Measurements from ENCODE around the gene KIAA1958. TPM values are rescaled to one million over a fixed set of nuclear protein-coding genes. Genes with fewer than 3 reads are reported as not detected.

The KIAA1958 gene
- total RNA-seq, 1 donor from 2014 or later, result 0.79 TPM

DNA sequence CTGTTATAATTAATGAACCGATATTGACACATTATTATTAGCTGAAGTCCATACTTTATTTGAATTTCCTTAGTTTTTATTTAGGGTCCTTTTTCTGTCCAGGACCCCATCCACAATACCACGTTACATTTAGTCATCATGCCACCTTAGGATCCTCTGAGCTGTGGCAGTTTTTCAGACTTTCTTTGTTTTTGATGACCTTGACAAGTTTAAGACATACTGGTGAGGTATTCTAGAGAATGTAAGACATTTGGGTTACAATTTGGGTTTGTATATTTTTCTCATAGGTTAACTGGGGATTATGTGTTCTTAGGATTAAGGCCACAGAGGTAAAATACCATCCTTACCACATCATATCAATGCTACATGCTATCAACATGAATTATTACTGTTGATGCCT, 42.7 kb downstream of the KIAA1958 start:
- DNase-seq (ENCODE audit: low read depth, low spot score), result no peak

DNA sequence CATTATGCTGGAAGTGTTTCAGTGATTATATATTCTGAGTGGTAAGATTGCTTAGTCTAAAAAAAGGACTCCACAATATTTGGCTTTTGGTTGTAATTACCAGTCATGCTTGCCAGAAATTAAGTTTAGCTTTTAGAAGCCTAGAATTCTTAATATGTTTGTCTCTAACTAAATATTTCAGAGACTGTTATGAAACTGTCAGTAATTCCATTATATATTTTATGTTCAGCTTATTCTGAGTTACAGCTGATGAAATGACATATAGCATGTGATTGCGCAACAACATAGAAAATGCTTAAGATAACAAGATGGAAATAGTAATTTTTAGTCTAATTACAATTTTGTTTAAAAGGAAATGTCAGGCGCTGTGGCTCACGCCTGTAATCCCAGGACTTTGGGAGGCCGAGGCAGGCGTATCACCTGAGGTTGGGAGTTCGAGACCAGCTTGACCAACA, 44.2 kb downstream of the KIAA1958 start:
- DNase-seq (ENCODE audit: low read depth, low spot score), result no peak

GRCh38 chr9:112531666-112532282, 45.1 kb downstream of the KIAA1958 start:
- no peak for DNase-seq (ENCODE audit: low read depth, low spot score)

- DNase-seq (ENCODE audit: low read depth, low spot score), result no peak
Measured at GRCh38 chr9:112532427-112532826, 45.8 kb downstream of the KIAA1958 start.

- DNase-seq (ENCODE audit: low read depth, low spot score), result no peak
Measured at GRCh38 chr9:112533660-112534059, 47.0 kb downstream of the KIAA1958 start.

DNA sequence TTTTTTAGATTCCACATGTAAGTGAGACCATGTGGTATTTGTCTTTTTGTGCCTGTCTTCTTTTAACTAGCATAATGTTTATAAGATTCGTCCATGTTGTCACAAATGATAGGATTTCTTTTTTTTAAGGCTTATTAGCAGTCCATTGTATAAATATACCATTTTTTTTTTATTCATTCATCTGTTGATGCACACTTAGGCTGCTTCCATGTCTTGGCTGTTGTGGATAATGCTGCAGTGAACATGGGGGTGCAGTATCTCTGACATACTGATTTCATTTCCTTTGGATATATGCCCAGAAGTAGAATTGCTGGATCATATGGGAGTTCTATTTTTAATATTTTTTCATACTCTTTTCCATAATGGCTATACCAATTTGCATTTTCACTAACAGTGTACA, 48.7 kb downstream of the KIAA1958 start:
- no peak for DNase-seq (ENCODE audit: low read depth, low spot score)

DNA sequence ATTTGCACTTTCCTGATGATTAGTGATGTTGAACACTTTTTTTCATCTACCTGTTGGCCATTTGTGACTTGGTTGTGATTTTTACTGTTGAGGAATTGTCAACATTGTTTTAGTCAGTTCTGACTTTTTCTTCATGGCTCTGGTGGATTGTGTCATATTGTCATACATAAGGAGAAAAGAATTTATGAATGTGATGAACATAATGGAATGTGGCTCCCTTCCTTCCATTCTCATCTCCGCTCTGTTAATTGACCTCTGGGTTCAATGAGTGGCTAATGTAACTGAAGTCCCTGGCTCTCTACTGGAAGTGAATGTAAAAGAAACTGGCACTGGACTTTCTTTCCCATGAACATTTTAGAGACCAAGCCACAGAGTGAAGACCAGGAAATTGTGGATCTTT, 49.2 kb downstream of the KIAA1958 start:
- DNase-seq (ENCODE audit: low read depth, low spot score), result peak; percentile 45

DNA sequence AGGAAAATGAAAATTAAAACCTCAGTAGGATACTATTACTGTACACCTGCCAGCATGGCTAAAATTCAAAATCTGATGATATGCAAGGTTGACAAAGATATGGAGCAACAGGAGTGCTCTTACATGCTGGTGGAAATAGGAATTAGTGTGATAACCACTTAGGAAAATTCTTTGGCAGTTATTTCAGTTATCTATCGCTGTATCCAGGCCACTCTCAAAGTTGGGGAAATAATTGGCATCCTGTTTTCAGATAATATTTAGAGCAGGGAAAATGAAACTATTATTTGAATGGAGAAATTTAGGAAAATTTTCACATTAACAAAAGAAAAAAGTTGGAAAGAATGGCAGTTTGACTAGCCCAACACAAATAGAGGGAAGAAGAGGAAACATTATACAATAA, 50.9 kb downstream of the KIAA1958 start:
- no peak for DNase-seq (ENCODE audit: low read depth, low spot score)

DNA sequence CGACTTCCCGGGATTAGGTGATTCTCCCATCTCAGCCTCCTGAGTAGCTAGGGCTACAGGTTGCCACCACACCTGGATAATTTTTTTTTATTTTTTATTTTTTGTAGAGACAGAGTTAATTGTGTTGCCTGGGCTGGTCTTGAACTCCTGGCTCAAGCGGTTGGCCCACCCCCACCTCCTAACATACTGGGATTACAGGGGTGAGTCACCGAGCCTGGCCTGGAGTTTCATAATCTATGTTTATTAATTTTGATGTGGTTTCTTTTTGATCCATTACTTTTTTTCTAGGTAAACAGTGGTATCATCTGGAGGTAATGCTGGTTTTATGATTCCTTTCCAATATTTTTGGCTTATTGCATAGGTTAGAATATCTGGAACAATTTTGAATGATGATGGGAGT, 54.2 kb downstream of the KIAA1958 start:
- no peak for DNase-seq (ENCODE audit: low read depth, low spot score)

DNA sequence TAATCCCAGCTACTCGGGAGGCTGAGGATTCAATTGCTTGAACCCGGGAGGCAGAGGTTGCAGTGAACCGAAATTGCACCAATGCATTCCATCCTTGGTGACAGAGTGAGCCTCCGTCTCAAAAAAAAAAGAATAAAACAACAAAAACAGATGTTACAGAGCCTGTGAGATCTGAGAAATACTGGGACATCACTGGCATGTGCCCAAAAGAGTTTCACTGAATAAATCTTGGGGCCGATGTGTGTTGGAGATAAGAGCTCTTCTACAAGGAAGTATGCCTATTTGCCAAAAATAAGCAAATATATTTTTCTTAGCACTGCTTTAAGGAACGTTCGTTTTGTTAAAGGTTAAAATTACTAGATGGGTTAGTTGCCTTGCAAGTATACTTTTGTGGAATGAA, 55.1 kb downstream of the KIAA1958 start:
- DNase-seq (ENCODE audit: low read depth, low spot score), result no peak

- no peak for DNase-seq (ENCODE audit: low read depth, low spot score)
Measured at GRCh38 chr9:112542593-112543292, 56.1 kb downstream of the KIAA1958 start.

DNA sequence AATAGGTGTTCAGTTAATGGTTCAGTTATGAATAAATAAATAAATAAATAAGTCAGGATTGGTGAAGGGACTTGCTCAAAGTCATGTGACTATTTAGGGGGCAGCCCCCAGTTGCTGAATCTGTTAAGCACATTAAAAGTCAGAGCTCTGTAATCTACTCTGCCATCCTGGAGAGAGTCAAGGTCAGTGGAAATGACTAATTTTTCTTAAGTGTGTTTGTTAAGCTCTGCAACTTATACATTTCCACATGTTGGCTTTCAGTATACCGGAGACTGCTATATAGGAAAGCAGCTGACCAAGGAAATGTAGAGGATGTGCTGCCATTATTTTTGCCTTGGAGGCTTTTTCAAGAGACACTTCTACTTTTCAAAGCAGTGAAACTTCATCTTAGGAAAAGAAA, 57.9 kb downstream of the KIAA1958 start:
- no peak for DNase-seq (ENCODE audit: low read depth, low spot score)

DNA sequence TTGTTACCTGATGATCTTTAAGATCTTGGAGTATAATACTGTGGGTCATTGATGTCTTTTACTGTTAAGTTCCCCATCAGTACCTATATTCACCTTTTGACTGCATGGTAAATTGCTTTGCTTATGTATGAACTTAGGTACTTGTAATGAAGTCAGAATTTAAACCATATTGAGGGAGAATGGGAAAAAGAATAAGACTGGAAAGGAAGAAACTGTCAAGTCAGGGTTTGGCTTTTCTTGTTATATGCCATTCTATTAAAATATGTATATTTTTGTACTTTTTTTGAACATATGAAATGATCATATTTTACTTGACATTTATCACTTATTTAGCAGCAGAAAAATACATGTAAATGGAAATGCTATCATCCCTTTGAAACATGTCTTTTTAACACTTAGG, 58.6 kb downstream of the KIAA1958 start:
- DNase-seq (ENCODE audit: low read depth, low spot score), result no peak

GRCh38 chr9:112546149-112547012, 59.8 kb downstream of the KIAA1958 start:
- DNase-seq (ENCODE audit: low read depth, low spot score), result no peak

GRCh38 chr9:112548051-112548440, 61.4 kb downstream of the KIAA1958 start:
- DNase-seq (ENCODE audit: low read depth, low spot score), result no peak

- DNase-seq (ENCODE audit: low read depth, low spot score), result no peak
Measured at GRCh38 chr9:112548836-112549595, 62.4 kb downstream of the KIAA1958 start.

- DNase-seq (ENCODE audit: low read depth, low spot score), result no peak
Measured at GRCh38 chr9:112550531-112550930, 63.9 kb downstream of the KIAA1958 start.

- no peak for DNase-seq (ENCODE audit: low read depth, low spot score)
Measured at GRCh38 chr9:112551641-112552040, 65.0 kb downstream of the KIAA1958 start.

- no peak for DNase-seq (ENCODE audit: low read depth, low spot score)
Measured at GRCh38 chr9:112552229-112553056, 65.8 kb downstream of the KIAA1958 start.

DNA sequence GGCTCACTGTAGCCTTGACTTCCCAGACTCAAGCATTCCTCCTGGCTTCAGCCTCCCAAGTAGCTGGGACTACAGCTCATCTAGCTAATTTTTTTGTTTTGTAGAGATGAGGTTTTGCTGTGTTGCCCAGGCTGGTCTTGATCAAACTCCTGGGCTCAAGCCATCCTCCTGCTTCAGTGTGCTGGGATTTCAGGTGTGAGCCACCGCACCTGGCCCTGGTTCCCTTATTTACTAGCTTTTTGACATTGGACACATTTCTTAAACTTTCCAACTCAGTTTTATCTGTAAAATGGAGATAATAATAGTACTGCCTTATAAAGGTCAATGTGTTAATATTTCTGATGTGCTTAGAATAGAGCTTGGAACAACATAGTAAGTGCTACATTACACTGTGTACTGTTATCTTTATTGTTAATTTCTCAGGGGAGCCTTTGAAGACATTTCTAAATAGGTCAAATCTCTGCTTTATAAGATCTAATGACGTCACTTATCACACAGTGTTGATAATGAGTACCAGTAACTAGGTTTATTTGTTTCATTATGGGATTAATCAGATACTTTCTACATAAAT, 66.7 kb downstream of the KIAA1958 start:
- no peak for DNase-seq (ENCODE audit: low read depth, low spot score)

All from pulmonary artery endothelial cell (primary cell).